Adipose tissue (tissue), 3 donors: ENCODE results near the gene NRG4. TPM values are rescaled to one million over a fixed set of nuclear protein-coding genes. Genes with fewer than 3 reads are reported as not detected.
"Not testable (repeated sequence)": the region's sequence is repeated elsewhere in the genome, so short reads cannot be mapped to it uniquely, and the experiment has no call there.

Experiments
- H3K27ac ChIP-seq: one replicate; pipeline ENCODE4 v1.5.1; 2013; ENCODE audit warnings: low read depth, low read length
- WGBS, 3 donors: extraction: QIAGEN DNeasy Blood & Tissue Kit; methylation state at CpG; one replicate each; pipeline ENCODE4 v1.1.7; 2013; 5-methylcytosine and 5-hydroxymethylcytosine counted together
- polyA plus RNA-seq, 3 donors: library from polyadenylated mRNA; stranded (reverse); fragments of 200-250 nt; gene quantifications; one replicate each; pipeline ENCODE4 v1.2.3, GENCODE V29; 2013
- donor health status: healthy with polysubstance abuse.
- donor health status: Bipolar disorder and iron deficiency.
- donor health status: healthy.

The NRG4 gene
- 10 to 100 TPM in 1 of 3 donors, under 1 TPM in 2; 0.64 to 27.5 (median 0.79) TPM for polyA plus RNA-seq

GRCh38 chr15:76011627-76012551, at the start of gene NRG4:
NRG4 (minus strand) TSS chr15:76012424; CDS start chr15:76011230, 1,194 bp downstream.
- no peak within 1 kb of the TSS for H3K27ac ChIP-seq
- WGBS, 3 donors = 14 to 19% (median 18%) methylated on average over 13 of the region's 13 CpGs

- no peak overlapping the region for H3K27ac ChIP-seq
- 81 to 88% (median 86%) methylated on average over 5 of the region's 5 CpGs for WGBS, 3 donors
Measured at GRCh38 chr15:76061700-76062099, 49.5 kb upstream of the NRG4 start.

GRCh38 chr15:76060118-76060989, 48.1 kb upstream of the NRG4 start:
- WGBS, 3 donors = 15 to 17% (median 17%) methylated on average over 17 to 20 of the region's 20 CpGs

GRCh38 chr15:76059320-76060117, 47.3 kb upstream of the NRG4 start, which contains the start of gene TMEM266:
TMEM266 (plus strand) TSS chr15:76059985; CDS start chr15:76134264, 74,279 bp downstream.
- no peak within 1 kb of the TSS for H3K27ac ChIP-seq
- 0 to 1% (median 0%) methylated on average over 62 to 100 of the region's 107 CpGs for WGBS, 3 donors

More at GRCh38 chr15:76060118-76060989, 48.1 kb upstream of the NRG4 start:
- no peak overlapping the region for H3K27ac ChIP-seq

GRCh38 chr15:76058714-76059319, 46.6 kb upstream of the NRG4 start:
- H3K27ac ChIP-seq = no peak overlapping the region
- WGBS, 3 donors = 11% methylated on average over 18 of the region's 18 CpGs

GRCh38 chr15:76057332-76058000, 45.2 kb upstream of the NRG4 start:
- 2 to 3% (median 2%) methylated on average over 7 of the region's 7 CpGs for WGBS, 3 donors
- no peak overlapping the region for H3K27ac ChIP-seq

- WGBS, 3 donors = 5 to 11% (median 6%) methylated on average over 3 of the region's 3 CpGs
- H3K27ac ChIP-seq = no peak overlapping the region
Measured at GRCh38 chr15:76056931-76057330, 44.7 kb upstream of the NRG4 start.

- not testable (repeated sequence) for H3K27ac ChIP-seq
- WGBS, 3 donors = 93 to 98% (median 94%) methylated on average over 10 of the region's 10 CpGs
Measured at GRCh38 chr15:76054201-76054600, 42.0 kb upstream of the NRG4 start.

- 95 to 100% (median 100%) methylated on average over 1 of the region's 1 CpG for WGBS, 3 donors
- H3K27ac ChIP-seq = no peak overlapping the region
Measured at GRCh38 chr15:76038512-76038911, 26.3 kb upstream of the NRG4 start.

- no peak overlapping the region for H3K27ac ChIP-seq
- 46 to 67% (median 59%) methylated on average over 3 of the region's 3 CpGs for WGBS, 3 donors
Measured at GRCh38 chr15:76035593-76035992, 23.4 kb upstream of the NRG4 start.

- WGBS, 3 donors = 77 to 82% (median 77%) methylated on average over 2 of the region's 2 CpGs
- H3K27ac ChIP-seq = no peak overlapping the region
Measured at GRCh38 chr15:76034111-76034510, 21.9 kb upstream of the NRG4 start.

- no peak overlapping the region for H3K27ac ChIP-seq
- 93 to 97% (median 97%) methylated on average over 1 of the region's 1 CpG for WGBS, 3 donors
Measured at GRCh38 chr15:76033438-76033837, 21.2 kb upstream of the NRG4 start.

- H3K27ac ChIP-seq = no peak overlapping the region
- WGBS, 3 donors = 86 to 91% (median 90%) methylated on average over 1 of the region's 1 CpG
Measured at GRCh38 chr15:76032046-76032445, 19.8 kb upstream of the NRG4 start.

- 87 to 95% (median 91%) methylated on average over 4 of the region's 4 CpGs for WGBS, 3 donors
- H3K27ac ChIP-seq = no peak overlapping the region
Measured at GRCh38 chr15:76024021-76024768, 12.0 kb upstream of the NRG4 start.

GRCh38 chr15:76013470-76013869, 1.2 kb upstream of the NRG4 start:
- WGBS, 3 donors = 93 to 95% (median 95%) methylated on average over 4 of the region's 4 CpGs
- H3K27ac ChIP-seq = not testable (repeated sequence)

GRCh38 chr15:76010613-76011012, 1.6 kb downstream of the NRG4 start:
- WGBS, 3 donors = 45 to 78% (median 73%) methylated on average over 2 of the region's 2 CpGs
- no peak overlapping the region for H3K27ac ChIP-seq
